ENCODE results near the gene FST.

Gene FST

DNA sequence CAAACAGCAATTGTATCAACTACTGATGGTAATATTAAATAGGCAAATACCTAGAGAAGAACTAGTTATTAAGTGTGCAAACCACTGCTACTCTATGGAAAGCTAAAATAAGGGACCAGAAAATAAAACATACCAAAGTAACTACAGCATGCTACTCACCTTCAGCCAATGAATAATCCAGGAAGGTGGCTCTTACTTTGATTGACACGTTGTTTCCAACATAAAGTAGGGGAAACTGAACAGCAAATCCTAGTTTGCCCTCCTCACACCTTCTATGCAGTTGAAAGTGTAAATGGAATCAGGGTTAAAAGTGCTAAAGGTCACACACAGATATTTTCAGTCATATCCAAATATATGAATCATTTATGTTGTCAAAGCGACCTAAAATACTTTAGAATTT, 5.1 kb upstream of the FST start:
- Histone ChIP-seq H3K4me1 (ENCODE audit: low read depth, poor library complexity, severe bottlenecking) (peaks cover 11% of the 10 kb centered on the region), H3K4me3 (IDR thresholded peaks at IDR 0.05; ENCODE audit: insufficient read depth, low read depth, low read length) (no peak overlapping the region), H2AFZ (ENCODE audit: low read depth) (no peak overlapping the region), H3K4me2 (no peak overlapping the region), H3K27ac (no peak overlapping the region), H3K27me3 (ENCODE audit: insufficient read depth, low read depth) (peaks cover 18% of the 10 kb centered on the region), H3K79me2 (ENCODE audit: insufficient read depth, low read depth) (no peaks in the 10 kb centered on the region), H4K20me1 (ENCODE audit: insufficient read depth) (no peaks in the 10 kb centered on the region), H3K9ac (no peak overlapping the region), H3K36me3 (ENCODE audit: insufficient read depth) (no peaks in the 10 kb centered on the region)
- TF ChIP-seq, protein P1, sequence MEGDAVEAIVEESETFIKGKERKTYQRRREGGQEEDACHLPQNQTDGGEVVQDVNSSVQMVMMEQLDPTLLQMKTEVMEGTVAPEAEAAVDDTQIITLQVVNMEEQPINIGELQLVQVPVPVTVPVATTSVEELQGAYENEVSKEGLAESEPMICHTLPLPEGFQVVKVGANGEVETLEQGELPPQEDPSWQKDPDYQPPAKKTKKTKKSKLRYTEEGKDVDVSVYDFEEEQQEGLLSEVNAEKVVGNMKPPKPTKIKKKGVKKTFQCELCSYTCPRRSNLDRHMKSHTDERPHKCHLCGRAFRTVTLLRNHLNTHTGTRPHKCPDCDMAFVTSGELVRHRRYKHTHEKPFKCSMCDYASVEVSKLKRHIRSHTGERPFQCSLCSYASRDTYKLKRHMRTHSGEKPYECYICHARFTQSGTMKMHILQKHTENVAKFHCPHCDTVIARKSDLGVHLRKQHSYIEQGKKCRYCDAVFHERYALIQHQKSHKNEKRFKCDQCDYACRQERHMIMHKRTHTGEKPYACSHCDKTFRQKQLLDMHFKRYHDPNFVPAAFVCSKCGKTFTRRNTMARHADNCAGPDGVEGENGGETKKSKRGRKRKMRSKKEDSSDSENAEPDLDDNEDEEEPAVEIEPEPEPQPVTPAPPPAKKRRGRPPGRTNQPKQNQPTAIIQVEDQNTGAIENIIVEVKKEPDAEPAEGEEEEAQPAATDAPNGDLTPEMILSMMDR (conservative IDR thresholded peaks at IDR 0.05; ENCODE audit: low read depth, low read length): no peak

DNA sequence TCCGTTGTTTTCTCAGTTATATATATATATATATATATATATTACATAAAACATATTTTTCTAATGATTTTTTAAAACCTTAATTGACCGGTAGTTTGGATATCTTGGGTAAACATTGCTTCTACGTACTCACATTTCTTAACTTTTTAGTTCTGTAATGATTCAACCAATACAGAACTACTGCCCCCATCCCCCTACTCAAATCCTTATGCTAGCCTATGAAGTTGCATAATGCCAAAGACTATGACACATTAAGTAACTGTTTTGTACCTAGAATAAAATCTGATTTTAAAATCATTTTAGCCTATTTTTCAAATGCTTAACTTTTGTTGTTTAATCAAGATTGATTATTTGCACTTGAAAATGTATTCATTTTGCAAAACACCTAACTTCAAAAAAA, 4.4 kb upstream of the FST start:
- Histone ChIP-seq H3K27ac (no peak overlapping the region), H3K27me3 (ENCODE audit: insufficient read depth, low read depth) (peaks cover 23% of the 10 kb centered on the region), H2AFZ (ENCODE audit: low read depth) (no peak overlapping the region), H4K20me1 (ENCODE audit: insufficient read depth) (no peaks in the 10 kb centered on the region), H3K79me2 (ENCODE audit: insufficient read depth, low read depth) (no peaks in the 10 kb centered on the region), H3K4me3 (IDR thresholded peaks at IDR 0.05; ENCODE audit: insufficient read depth, low read depth, low read length) (no peak overlapping the region), H3K4me1 (ENCODE audit: low read depth, poor library complexity, severe bottlenecking) (peaks cover 15% of the 10 kb centered on the region), H3K9ac (no peak overlapping the region), H3K36me3 (ENCODE audit: insufficient read depth) (no peaks in the 10 kb centered on the region), H3K4me2 (no peak overlapping the region)
- TF ChIP-seq, protein P1 (conservative IDR thresholded peaks at IDR 0.05; ENCODE audit: low read depth, low read length): no peak

DNA sequence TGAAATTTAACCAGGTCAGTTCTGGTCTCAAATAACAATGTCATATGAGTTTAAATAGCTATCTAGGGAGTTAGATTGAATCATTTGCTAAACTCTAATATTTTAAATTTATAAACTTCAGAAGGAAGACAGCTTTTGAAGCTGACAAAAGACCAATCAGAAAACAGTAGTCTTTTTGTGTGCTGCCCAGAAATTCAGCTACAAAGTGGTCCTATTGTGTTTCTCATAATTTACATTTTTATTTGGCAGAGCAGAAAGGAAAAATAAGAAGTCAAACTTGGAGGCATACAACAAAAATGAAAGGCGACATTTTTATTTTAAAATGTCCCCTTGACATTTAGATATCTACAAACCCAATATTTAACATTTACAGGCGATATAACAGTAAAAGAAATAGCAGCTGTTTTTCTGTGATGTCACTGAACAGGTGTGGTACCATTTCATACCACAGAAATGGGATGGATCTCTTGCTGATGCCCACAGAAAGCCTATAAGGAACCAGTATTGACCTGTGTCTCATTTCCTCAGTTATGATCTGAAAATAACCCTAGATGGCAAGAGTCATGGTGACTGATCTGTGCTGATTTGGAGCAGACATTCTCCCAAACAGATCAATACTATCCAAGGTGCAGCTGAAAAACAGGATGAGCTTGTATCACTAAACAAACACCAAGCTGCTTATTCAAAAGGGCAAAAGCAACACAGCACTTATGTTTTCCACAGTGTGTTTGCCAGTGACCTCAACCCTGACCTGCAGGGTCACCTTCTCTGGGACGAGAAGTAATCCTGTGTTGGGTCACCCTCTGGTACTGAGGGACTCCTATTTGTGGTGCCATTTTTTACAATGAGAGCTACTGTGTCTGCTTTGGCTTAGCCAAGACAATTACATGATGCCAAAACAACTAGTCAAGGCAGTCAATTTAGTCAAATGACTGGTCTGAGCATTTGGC, 3.6 kb upstream of the FST start:
- no peak overlapping the region for H3K4me3 ChIP-seq (IDR thresholded peaks at IDR 0.05; ENCODE audit: insufficient read depth, low read depth, low read length)
- no peak overlapping the region for H3K9ac ChIP-seq
- no peaks in the 10 kb centered on the region for H4K20me1 ChIP-seq (ENCODE audit: insufficient read depth)
- no peaks in the 10 kb centered on the region for H3K36me3 ChIP-seq (ENCODE audit: insufficient read depth)
- no peak overlapping the region for H3K4me2 ChIP-seq
- H3K79me2 ChIP-seq (ENCODE audit: insufficient read depth, low read depth): no peaks in the 10 kb centered on the region
- no peak overlapping the region for H3K27ac ChIP-seq
- no peak overlapping the region for H2AFZ ChIP-seq (ENCODE audit: low read depth)
- H3K4me1 ChIP-seq (ENCODE audit: low read depth, poor library complexity, severe bottlenecking): peaks cover 16% of the 10 kb centered on the region
- H3K27me3 ChIP-seq (ENCODE audit: insufficient read depth, low read depth): peaks cover 24% of the 10 kb centered on the region
- TF ChIP-seq, protein P1 (conservative IDR thresholded peaks at IDR 0.05; ENCODE audit: low read depth, low read length): no peak

- H3K4me3 ChIP-seq (IDR thresholded peaks at IDR 0.05; ENCODE audit: insufficient read depth, low read depth, low read length): no peak overlapping the region
- TF ChIP-seq, protein P1 (conservative IDR thresholded peaks at IDR 0.05; ENCODE audit: low read depth, low read length): peak; percentile 88
- no peaks in the 10 kb centered on the region for H3K79me2 ChIP-seq (ENCODE audit: insufficient read depth, low read depth)
- H3K4me1 ChIP-seq (ENCODE audit: low read depth, poor library complexity, severe bottlenecking): peaks cover 19% of the 10 kb centered on the region
- H4K20me1 ChIP-seq (ENCODE audit: insufficient read depth): no peaks in the 10 kb centered on the region
- peak overlapping the region; percentile 68; the same call in 1 of the 2 replicates for H2AFZ ChIP-seq (ENCODE audit: low read depth)
- peak overlapping the region; percentile 73 for H3K4me2 ChIP-seq
- no peak overlapping the region for H3K9ac ChIP-seq
- H3K36me3 ChIP-seq (ENCODE audit: insufficient read depth): no peaks in the 10 kb centered on the region
- no peak overlapping the region for H3K27ac ChIP-seq
- peaks cover 24% of the 10 kb centered on the region for H3K27me3 ChIP-seq (ENCODE audit: insufficient read depth, low read depth)
Measured at GRCh38 chr5:53478411-53479044, 1.9 kb upstream of the FST start.
